PC-3 (cell line): Measurements from ENCODE around the gene PSKH1. TPM values are rescaled to one million over a fixed set of nuclear protein-coding genes. Genes with fewer than 3 reads are reported as not detected.
A peak's percentile ranks its signal among the peaks of the same experiment; 100 is the strongest.

ENCODE experiments used
- ATAC-seq: fragments of 200-7000 bp; cut with Tn5 transposase; 2 replicates; pipeline ENCODE4 v1.9.1; 2020; ENCODE audit warnings: mild to moderate bottlenecking, moderate library complexity
- BruUV-seq: library from RNA; stranded (reverse); fragments of 400-500 nt; replicated peaks from 2 replicates; lab custom pipeline; 2021; lab: Mats Ljungman, UMichigan
- CTCF ChIA-PET: fragments of 300-600 bp; sonication (Branson Sonifier 250); formaldehyde crosslinking; loops from one replicate; lab custom pipeline; 2022; ENCODE audit warnings: antibody characterized with exemption; lab: Charles Lee
- POLR2A ChIA-PET: fragments of 300-600 bp; sonication (Branson Sonifier 250); formaldehyde crosslinking; loops from one replicate; lab custom pipeline; 2022; ENCODE audit warnings: antibody characterized with exemption; ENCODE audit not compliant: unreplicated experiment; lab: Charles Lee
- DNase-seq: peaks from one replicate; pipeline ENCODE4 v3.0.0-alpha.2; 2015
- H2AFZ ChIP-seq: fragments of 300-600 bp; sonication (generic); 2 replicates; pipeline ENCODE4 v1.6.0; 2016; ENCODE audit warnings: antibody characterized with exemption, low read length
- H3F3A ChIP-seq: fragments of 300-600 bp; sonication (generic); one replicate; pipeline ENCODE4 v1.6.0; 2017; ENCODE audit warnings: antibody characterized with exemption, low read length, control low read depth, mild to moderate bottlenecking; ENCODE audit not compliant: unreplicated experiment
- H3K27ac ChIP-seq: fragments of 300-600 bp; sonication (generic); 2 replicates; pipeline ENCODE4 v1.5.1; 2016; ENCODE audit warnings: mild to moderate bottlenecking, low read length
- H3K27me3 ChIP-seq: fragments of 300-600 bp; sonication (generic); 2 replicates; pipeline ENCODE4 v1.6.1; 2016; ENCODE audit warnings: low read length, mixed read lengths
- H3K36me3 ChIP-seq: fragments of 300-600 bp; sonication (generic); 2 replicates; pipeline ENCODE4 v1.6.1; 2016; ENCODE audit warnings: low read depth, mixed run types, low read length, mixed read lengths
- H3K4me1 ChIP-seq: fragments of 300-600 bp; sonication (generic); 2 replicates; pipeline ENCODE4 v1.5.1; 2016; ENCODE audit warnings: low read length; ENCODE audit not compliant: insufficient read depth
- H3K4me2 ChIP-seq: fragments of 300-600 bp; sonication (generic); 2 replicates; pipeline ENCODE4 v1.6.0; 2016; ENCODE audit warnings: low read length
- H3K4me3 ChIP-seq: fragments of 300-600 bp; sonication (generic); 2 replicates; pipeline ENCODE4 v1.5.1; 2016; ENCODE audit warnings: mild to moderate bottlenecking, low read length, mixed read lengths
- H3K79me2 ChIP-seq: fragments of 300-600 bp; sonication (generic); 2 replicates; pipeline ENCODE4 v1.6.1; 2017; ENCODE audit warnings: low read length, mixed read lengths
- H3K9ac ChIP-seq: fragments of 300-600 bp; sonication (generic); 2 replicates; pipeline ENCODE4 v1.6.0; 2016; ENCODE audit warnings: mild to moderate bottlenecking, low read length
- H3K9me2 ChIP-seq: fragments of 300-600 bp; sonication (generic); replicated peaks from 2 replicates; pipeline ENCODE4 v1.6.1; 2016; ENCODE audit warnings: mixed run types, low read length, mixed read lengths
- H3K9me3 ChIP-seq: fragments of 300-600 bp; sonication (generic); 2 replicates; pipeline ENCODE4 v1.6.1; 2016; ENCODE audit warnings: low read length, mixed read lengths
- H4K20me1 ChIP-seq: fragments of 300-600 bp; sonication (generic); 2 replicates; pipeline ENCODE4 v1.6.1; 2016; ENCODE audit warnings: low read length, mixed read lengths
- EZH2 ChIP-seq: fragments of 300-600 bp; sonication (generic); IDR thresholded peaks from one replicate; pipeline ENCODE4 v1.6.1; 2017; ENCODE audit warnings: antibody characterized with exemption, mild to moderate bottlenecking, low read length; ENCODE audit not compliant: unreplicated experiment
- EZH2phosphoT487 ChIP-seq: fragments of 300-600 bp; sonication (generic); IDR thresholded peaks from 2 replicates; pipeline ENCODE4 v1.6.1; 2018; ENCODE audit warnings: mild to moderate bottlenecking, antibody characterized with exemption, low read length, borderline replicate concordance
- intact Hi-C: fragments of 100-400 bp; cut with micrococcal nuclease; formaldehyde crosslinking; loops from 2 replicates; pipeline ENCODE4 v1.9.0; 2023
- total RNA-seq: library from RNA; depleted of rRNA; stranded (reverse); fragments of >200 nt; gene quantifications from 2 replicates; pipeline ENCODE4 v1.2.3, GENCODE V29; 2014
- TF ChIP-seq, protein P1 (sequence below): fragments of 300-600 bp; sonication (generic); conservative IDR thresholded peaks from 2 replicates; pipeline ENCODE4 v1.5.1; 2017; ENCODE audit warnings: antibody characterized with exemption, low read depth, mild to moderate bottlenecking, low read length

Gene PSKH1
- total RNA-seq, 1 experiment from 2014 or later, result 6.6 TPM

DNA sequence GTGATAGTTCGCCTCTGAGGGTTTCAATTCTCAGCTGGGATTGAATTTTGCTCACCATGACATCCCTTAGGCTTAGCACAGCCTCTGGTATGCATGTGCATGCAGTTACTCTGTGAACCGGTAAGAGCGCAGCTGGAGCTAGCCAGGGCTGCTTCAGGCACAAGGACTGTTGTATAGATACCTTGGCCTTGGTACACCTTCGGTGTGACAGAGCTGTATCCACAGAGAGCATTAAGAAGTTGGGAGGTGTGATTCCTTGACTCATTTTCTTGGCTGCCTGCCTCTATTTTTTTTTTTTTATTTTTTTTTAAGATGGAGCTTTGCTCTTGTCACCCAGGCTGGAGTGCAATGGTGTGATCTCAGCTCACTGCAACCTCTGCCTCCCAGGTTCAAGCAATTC, 48.6 kb upstream of the PSKH1 start:
- peaks cover 64% of the 10 kb centered on the region for H3K79me2 ChIP-seq
- peaks cover 14% of the 10 kb centered on the region; the same call in 1 of the 2 replicates for H4K20me1 ChIP-seq
- no peak overlapping the region for H3K27ac ChIP-seq
- intact Hi-C loops, result loop anchor here (5.0 kb wide), 1 partner anchor 83 kb away; no protein-coding TSS in a partner anchor
- ChIA-PET CTCF (interaction anchor here (0.5 to 1.5 kb wide), 5 partner anchors 28 to 105 kb away, joined by 3 to 6 read pairs (median 5); no protein-coding TSS in a partner anchor), POLR2A (interaction anchor here (0.6 kb wide), 1 partner anchor 398 kb away, joined by 5 read pairs; no protein-coding TSS in a partner anchor)
- ATAC-seq (no peak), DNase-seq (peak; percentile 18)
- H3K4me3 ChIP-seq, result peak overlapping the region; percentile 89
- H3K9me2 ChIP-seq, result no peaks in the 10 kb centered on the region
- H3K9ac ChIP-seq, result no peak overlapping the region
- no peaks in the 10 kb centered on the region for H3K9me3 ChIP-seq
- H3K36me3 ChIP-seq, result no peaks in the 10 kb centered on the region
- BruUV-seq, result no TSS peak
- no peak overlapping the region for H2AFZ ChIP-seq
- H3K4me1 ChIP-seq, result peaks cover 38% of the 10 kb centered on the region
- H3K4me2 ChIP-seq, result peak overlapping the region; percentile 90
- H3F3A ChIP-seq, result no peaks in the 10 kb centered on the region
- TF ChIP-seq EZH2, result no peak
- TF ChIP-seq, protein P1, sequence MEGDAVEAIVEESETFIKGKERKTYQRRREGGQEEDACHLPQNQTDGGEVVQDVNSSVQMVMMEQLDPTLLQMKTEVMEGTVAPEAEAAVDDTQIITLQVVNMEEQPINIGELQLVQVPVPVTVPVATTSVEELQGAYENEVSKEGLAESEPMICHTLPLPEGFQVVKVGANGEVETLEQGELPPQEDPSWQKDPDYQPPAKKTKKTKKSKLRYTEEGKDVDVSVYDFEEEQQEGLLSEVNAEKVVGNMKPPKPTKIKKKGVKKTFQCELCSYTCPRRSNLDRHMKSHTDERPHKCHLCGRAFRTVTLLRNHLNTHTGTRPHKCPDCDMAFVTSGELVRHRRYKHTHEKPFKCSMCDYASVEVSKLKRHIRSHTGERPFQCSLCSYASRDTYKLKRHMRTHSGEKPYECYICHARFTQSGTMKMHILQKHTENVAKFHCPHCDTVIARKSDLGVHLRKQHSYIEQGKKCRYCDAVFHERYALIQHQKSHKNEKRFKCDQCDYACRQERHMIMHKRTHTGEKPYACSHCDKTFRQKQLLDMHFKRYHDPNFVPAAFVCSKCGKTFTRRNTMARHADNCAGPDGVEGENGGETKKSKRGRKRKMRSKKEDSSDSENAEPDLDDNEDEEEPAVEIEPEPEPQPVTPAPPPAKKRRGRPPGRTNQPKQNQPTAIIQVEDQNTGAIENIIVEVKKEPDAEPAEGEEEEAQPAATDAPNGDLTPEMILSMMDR, result no peak
- H3K27me3 ChIP-seq, result no peaks in the 10 kb centered on the region

DNA sequence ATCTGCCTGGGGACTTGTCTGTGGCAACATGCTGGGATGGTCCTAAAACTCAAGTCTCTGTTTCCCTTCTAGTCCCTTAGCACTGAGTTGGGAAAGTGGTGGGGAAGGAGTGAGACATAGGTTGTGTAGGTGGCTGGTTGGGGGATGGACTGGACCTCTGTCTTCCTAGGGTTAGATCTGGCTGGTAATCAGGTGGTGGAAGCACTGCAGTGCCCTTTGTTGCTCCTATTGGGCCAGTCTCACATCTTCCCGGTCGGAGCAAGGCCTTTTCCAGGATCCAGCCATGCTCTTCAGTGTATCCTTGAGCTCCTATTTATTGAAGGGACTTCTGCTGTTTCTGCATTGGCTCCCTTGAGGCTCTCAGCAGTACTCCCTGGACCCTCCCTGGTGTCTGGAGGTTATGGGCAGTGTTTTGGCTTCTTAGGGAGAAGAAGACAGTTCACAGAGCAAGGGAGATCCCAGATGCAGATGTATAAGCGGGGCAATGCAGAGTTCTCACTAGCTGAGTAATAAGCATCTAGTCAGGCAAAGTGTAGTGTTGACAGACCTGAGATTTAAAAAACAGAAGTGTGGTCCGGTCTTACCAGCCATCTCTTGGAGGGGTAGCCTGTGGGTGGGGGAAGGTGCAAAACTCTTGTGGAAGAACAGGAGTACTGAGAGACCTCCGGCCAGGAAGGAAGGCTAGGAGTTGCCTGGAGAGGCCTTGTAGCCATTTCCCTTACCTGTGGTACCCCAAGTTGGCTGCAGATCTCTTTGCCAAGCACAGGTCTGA, 47.6 kb upstream of the PSKH1 start:
- Histone ChIP-seq H3K9ac (peak overlapping the region; percentile 100; the same call in 1 of the 2 replicates), H3F3A (no peaks in the 10 kb centered on the region), H3K9me3 (no peaks in the 10 kb centered on the region), H2AFZ (no peak overlapping the region), H4K20me1 (peaks cover 14% of the 10 kb centered on the region; the same call in 1 of the 2 replicates), H3K4me3 (peak overlapping the region; percentile 98), H3K4me1 (peaks cover 38% of the 10 kb centered on the region), H3K79me2 (peaks cover 73% of the 10 kb centered on the region), H3K27ac (peak overlapping the region; percentile 81), H3K36me3 (no peaks in the 10 kb centered on the region), H3K9me2 (no peaks in the 10 kb centered on the region), H3K27me3 (no peaks in the 10 kb centered on the region), H3K4me2 (peak overlapping the region; percentile 90)
- no TSS peak for BruUV-seq
- CTCF ChIA-PET, result interaction anchor here (0.5 to 1.5 kb wide), 5 partner anchors 24 to 106 kb away, joined by 3 to 6 read pairs (median 5); no protein-coding TSS in a partner anchor
- DNase-seq (no peak), ATAC-seq (no peak)
- TF ChIP-seq, protein P1, result no peak
- no peak for TF ChIP-seq EZH2
- no peak for TF ChIP-seq EZH2phosphoT487
- POLR2A ChIA-PET, result interaction anchor here (0.6 kb wide), 2 partner anchors 28 to 399 kb away, joined by 4 to 5 read pairs; no protein-coding TSS in a partner anchor
- intact Hi-C loops, result loop anchor here (2.0 kb wide), 1 partner anchor 15 kb away; no protein-coding TSS in a partner anchor

DNA sequence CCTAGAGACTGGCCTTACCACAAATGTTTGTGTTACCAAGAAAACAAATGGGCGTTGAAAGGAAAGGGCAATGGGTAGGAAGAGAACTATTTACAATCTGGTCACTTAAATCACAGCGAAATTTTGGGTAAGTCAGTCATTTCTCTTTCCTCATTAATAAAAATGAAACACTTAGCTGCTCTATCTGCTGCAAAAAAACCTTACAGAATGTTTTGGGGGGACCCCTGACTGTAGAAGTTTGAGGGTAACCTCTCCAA, 47.1 kb upstream of the PSKH1 start:
- Histone ChIP-seq H3K9ac (peak overlapping the region; percentile 100), H2AFZ (peak overlapping the region; percentile 73), H3K36me3 (no peaks in the 10 kb centered on the region), H3K9me3 (no peaks in the 10 kb centered on the region), H3F3A (no peaks in the 10 kb centered on the region), H3K4me3 (peak overlapping the region; percentile 98), H3K4me1 (peaks cover 38% of the 10 kb centered on the region), H4K20me1 (peaks cover 14% of the 10 kb centered on the region; the same call in 1 of the 2 replicates), H3K27me3 (no peaks in the 10 kb centered on the region), H3K4me2 (peak overlapping the region; percentile 90), H3K9me2 (no peaks in the 10 kb centered on the region), H3K79me2 (peaks cover 78% of the 10 kb centered on the region), H3K27ac (peak overlapping the region; percentile 81)
- ChIA-PET CTCF (interaction anchor here (0.5 kb wide), 1 partner anchor 23 kb away, joined by 5 read pairs; no protein-coding TSS in a partner anchor), POLR2A (interaction anchor here (0.6 to 0.9 kb wide), 3 partner anchors 10 to 27 kb away, joined by 3 to 4 read pairs (median 4); no protein-coding TSS in a partner anchor)
- intact Hi-C loops, result loop anchor here (2.0 kb wide), 1 partner anchor 15 kb away; no protein-coding TSS in a partner anchor
- ATAC-seq, result no peak
- TF ChIP-seq EZH2phosphoT487 (no peak), EZH2 (no peak)
- TF ChIP-seq, protein P1, result no peak
- BruUV-seq, result TSS peak; percentile 36
- DNase-seq, result no peak
